A549 (cell line): Measurements from ENCODE around the gene IPMK.

ENCODE experiments used
- BCL3 ChIP-seq: fragments of >200 bp; sonication (Bioruptor Twin); formaldehyde crosslinking; IDR thresholded peaks from 3 replicates; pipeline ENCODE4 v1.6.1; 2016
- CHD2 ChIP-seq: fragments of 150-350 bp; IDR thresholded peaks from 2 replicates; pipeline ENCODE4 v1.6.1; 2014; ENCODE audit warnings: low read length; ENCODE audit not compliant: partially characterized antibody
- CTCF ChIP-seq: fragments of >200 bp; sonication (Bioruptor Twin); formaldehyde crosslinking; IDR thresholded peaks from 3 replicates; pipeline ENCODE4 v1.5.1; 2016
- HDAC2 ChIP-seq: fragments of 200-600 bp; sonication (generic); IDR thresholded peaks from 2 replicates; pipeline ENCODE4 v1.6.1; 2016
- JUN ChIP-seq, 2 experiments: fragments of >200 bp; sonication (Bioruptor Twin); formaldehyde crosslinking; IDR thresholded peaks; 2 replicates in 1 of 2; 3 replicates in 1 of 2; pipeline ENCODE4 v1.6.1; 2016 to 2017
- KDM5A ChIP-seq: fragments of 200-600 bp; sonication (generic); IDR thresholded peaks from 2 replicates; pipeline ENCODE4 v1.6.1; 2016; ENCODE audit warnings: antibody characterized with exemption, mild to moderate bottlenecking
- MAX ChIP-seq: IDR thresholded peaks from 2 replicates; pipeline ENCODE4 v1.6.1; 2012
- MAZ ChIP-seq: fragments of 150-350 bp; IDR thresholded peaks from 2 replicates; pipeline ENCODE4 v1.6.1; 2014; ENCODE audit warnings: antibody characterized with exemption, low read depth, low read length, borderline replicate concordance
- POLR2A ChIP-seq: IDR thresholded peaks from 2 replicates; pipeline ENCODE4 v1.6.1; 2012; ENCODE audit warnings: mild to moderate bottlenecking, low read length
- RAD21 ChIP-seq, 2 experiments: fragments of >200 bp in 1 of 2; sonication (Bioruptor Twin) in 1 of 2; formaldehyde crosslinking in 1 of 2; IDR thresholded peaks in 1 of 2; conservative IDR thresholded peaks in 1 of 2; 2 replicates in 1 of 2; 3 replicates in 1 of 2; pipeline ENCODE4 v1.6.1; 2012 to 2018; ENCODE audit warnings: inconsistent platforms in 1 of 2
- RCOR1 ChIP-seq: fragments of 150-350 bp; IDR thresholded peaks from 2 replicates; pipeline ENCODE4 v1.6.1; 2014; ENCODE audit warnings: antibody characterized with exemption, low read length, low read depth
- REST ChIP-seq: fragments of 200-600 bp; sonication (generic); IDR thresholded peaks from 2 replicates; pipeline ENCODE4 v1.6.1; 2016; ENCODE audit warnings: antibody characterized with exemption, mild to moderate bottlenecking, moderate library complexity
- RFX5 ChIP-seq: fragments of 450-650 bp; IDR thresholded peaks from 2 replicates; pipeline ENCODE4 v1.7.1; 2014; ENCODE audit warnings: antibody characterized with exemption, mild to moderate bottlenecking, moderate library complexity

GRCh38 chr10:58206251-58206650 lies 61.4 kb downstream of the IPMK start:
- TF ChIP-seq POLR2A (no peak), CTCF (no peak), MAX (no peak), BCL3 (no peak), RAD21 (conservative IDR thresholded peaks at IDR 0.05 in 1 of 2, IDR thresholded peaks at IDR 0.05 in 1 of 2) (no peak), MAZ (no peak), HDAC2 (no peak), REST (no peak), JUN (IDR thresholded peaks at IDR 0.05) (no peak), KDM5A (no peak), RFX5 (no peak), RCOR1 (no peak), CHD2 (no peak)
